ENCODE results near the gene MBTPS1.

- TF ChIP-seq CTCF (conservative IDR thresholded peaks at IDR 0.05; ENCODE audit: low read length) (no peak), EZH2phosphoT487 (IDR thresholded peaks at IDR 0.05; ENCODE audit: borderline replicate concordance) (no peak)
These were observed 21.3 kb downstream of the MBTPS1 start for GRCh38 chr16:84095466-84095865.

Data from Loucy (cell line).